Measurements from ENCODE around the gene KRTAP4-11.
"Not testable (repeated sequence)": the region's sequence is repeated elsewhere in the genome, so short reads cannot be mapped to it uniquely, and the experiment has no call there.

The KRTAP4-11 gene

DNA sequence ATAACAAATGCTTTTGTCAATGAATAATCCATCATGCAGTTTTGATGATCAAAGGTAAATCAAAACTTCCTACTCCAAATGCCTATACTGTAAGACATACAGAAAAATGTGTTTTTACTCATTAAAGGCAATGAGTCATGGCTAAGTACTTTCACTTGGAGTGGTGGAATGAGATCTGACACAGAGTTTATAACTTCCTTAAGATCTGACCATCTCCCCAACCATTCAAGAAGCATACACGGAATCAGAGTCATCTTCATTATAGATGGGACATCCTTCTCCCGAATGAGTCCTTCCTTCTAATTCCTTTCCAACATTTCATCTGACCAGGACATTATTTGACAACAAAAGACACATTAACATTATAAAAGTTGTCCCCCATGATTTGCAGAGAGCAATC lies 34.7 kb downstream of the KRTAP4-11 start:
- DNase-seq, result not testable (repeated sequence)

DNA sequence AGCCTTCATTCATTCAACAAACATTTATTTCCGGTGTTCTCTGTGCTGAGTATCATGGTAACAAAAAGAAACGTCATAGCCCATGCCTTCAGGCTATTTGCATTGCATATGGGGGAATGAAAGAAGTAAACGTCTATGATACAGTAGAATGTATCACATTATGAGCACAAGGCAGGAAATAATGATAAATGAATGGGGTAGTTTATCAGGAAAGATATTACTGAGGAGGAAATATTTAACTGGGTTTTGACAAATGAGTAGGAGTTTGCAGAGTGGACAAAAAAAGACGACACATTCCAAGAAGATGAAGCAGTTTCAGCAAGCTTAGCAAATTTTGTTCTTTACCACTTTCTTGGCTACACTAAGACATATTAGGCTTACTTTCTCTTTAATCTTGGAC lies 35.5 kb downstream of the KRTAP4-11 start:
- no peak for DNase-seq

DNA sequence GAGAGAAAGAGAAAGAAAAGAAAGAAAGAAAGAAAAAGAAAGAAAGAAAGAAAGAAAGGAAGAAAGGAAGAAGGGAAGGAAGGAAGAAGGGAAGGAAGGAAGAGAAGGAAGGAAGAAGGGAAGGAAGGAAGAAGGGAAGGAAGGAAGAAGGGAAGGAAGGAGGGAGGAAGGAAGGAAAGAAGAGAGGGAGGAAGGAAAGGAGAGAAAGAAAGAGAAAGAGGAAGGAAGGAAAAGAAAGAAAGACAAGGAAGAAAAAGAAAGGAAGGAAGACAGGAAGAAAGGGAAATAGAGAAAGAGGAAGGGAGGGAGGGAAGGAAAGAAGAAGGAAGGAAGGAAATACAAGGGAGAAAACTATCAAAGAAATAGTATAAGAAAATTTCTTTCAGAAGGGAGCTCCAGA lies 41.4 kb downstream of the KRTAP4-11 start:
- no peak for DNase-seq

DNA sequence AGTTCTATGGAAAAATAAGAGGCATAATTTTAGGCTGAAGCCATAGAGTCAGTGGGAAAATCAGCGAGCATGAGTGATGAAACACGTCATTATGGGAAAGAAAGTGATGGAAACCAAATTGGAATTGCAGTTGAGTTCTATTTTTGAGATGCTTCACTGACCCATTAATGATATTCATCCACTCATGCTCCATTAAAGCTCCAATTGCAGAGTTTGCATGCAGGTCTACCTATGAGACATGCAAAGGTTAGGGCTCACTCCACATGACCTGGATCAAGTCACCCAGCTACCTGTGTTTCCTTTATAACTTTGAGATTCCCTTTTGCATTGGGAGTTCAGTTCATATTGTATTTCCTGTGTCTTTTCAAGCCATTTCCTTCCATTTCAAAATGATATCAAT lies 44.5 kb downstream of the KRTAP4-11 start:
- no peak for DNase-seq

DNA sequence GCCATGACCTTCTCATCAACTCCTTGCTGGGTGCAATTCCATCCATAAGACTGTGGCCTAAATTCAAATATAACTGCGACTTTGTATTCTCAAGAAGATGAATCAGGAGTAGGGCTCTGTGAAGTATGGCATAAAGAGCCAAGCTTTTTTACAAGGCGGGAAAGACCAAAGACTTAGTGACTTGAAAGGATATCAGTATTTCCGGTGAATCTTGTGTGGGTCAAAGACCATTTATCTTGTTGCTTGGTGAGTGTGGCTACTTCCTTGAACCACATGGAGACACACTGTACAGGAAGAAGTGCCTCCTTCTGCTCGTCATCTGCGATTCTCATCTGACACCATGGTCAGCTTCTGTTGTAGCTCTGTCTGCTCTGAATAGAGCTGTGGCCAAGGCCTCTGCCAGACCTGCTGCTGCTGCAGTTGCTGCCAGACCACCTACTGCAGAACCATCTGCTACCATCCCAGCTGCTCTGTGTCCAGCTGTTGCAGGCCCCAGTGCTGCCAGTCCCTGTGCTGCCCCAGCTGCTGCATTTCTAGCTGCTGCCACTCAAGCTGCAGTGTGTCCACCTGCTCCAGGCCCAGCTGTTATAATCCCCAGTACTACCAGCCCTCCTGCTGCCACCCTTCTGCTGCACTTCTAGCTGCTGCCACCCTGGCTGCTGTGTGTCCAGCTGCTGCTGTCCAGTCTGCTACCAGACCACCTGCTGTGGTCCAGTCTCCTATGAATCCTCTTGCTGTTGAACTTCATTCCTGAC lies 46.4 kb downstream of the KRTAP4-11 start:
- DNase-seq, result no peak

DNA sequence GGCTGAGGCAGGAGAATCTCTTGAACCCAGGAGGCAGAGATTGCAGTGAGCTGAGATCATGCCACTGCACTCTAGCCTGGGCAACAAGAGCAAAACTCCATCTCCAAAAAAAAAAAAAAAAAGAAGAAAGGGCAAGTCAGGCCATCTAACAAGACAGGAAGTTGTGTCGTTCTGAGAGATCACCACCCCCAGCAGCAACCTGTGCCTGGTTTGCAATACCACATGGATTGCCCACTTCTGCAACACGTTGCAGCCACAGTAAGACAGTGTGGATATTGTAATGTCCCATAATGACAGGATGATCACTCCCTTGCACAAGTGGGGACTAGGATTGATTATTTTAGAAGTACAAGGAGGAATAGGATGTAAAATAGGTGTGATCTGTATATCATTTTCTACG lies 49.1 kb downstream of the KRTAP4-11 start:
- peak; percentile 14 for DNase-seq

DNA sequence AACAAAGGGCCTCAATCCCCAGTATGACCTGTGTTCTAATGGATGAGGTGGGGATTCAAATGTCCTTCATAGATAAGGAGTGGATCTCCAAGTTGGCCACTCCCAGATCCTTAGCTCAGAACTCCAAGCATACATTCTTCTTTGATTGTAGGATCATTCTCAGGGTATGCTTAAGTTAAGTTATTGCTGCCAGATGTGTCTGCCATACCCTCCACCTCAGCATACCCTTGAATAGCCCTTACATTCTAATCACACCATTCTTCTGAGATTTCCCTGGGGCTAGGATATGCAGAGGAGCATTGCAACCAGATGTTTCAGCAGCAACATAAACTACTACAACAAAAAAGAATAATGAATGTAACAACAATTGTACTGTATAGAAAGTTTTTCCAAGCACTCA lies 50.9 kb downstream of the KRTAP4-11 start:
- no peak for DNase-seq

Measured in hematopoietic multipotent progenitor cell treated with erythropoietin and hydrocortisone succinate and interleukin-3 and kit ligand, for 4 days (in vitro differentiated cells).